Left hindlimb (tissue), 1 donor: Measurements from ENCODE around the gene P3R3URF.

ENCODE experiments used
- DNase-seq: peaks from one replicate; pipeline ENCODE4 v3.0.0-alpha.2; 2018

Gene P3R3URF

DNA sequence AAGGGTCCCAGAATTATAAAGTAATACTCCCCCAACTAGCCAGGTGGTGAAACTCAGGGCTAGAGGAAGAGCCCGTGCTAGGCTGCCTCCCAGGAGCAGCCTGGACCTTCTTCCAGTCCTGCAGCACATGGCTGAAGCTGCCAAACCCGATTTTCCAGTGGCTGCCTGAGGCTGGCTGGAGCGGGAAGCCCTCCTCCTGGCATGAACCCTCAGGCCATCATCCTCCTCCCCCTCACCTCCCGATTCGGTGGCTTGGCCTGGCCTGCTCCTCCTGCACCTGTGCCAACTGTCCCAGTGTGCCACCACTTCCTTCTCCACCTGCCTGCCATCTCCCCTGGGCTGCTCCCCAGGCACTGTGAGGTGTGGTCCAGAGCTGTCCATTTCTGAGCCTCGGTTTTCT lies 4.4 kb downstream of the P3R3URF start:
- no peak for DNase-seq

DNA sequence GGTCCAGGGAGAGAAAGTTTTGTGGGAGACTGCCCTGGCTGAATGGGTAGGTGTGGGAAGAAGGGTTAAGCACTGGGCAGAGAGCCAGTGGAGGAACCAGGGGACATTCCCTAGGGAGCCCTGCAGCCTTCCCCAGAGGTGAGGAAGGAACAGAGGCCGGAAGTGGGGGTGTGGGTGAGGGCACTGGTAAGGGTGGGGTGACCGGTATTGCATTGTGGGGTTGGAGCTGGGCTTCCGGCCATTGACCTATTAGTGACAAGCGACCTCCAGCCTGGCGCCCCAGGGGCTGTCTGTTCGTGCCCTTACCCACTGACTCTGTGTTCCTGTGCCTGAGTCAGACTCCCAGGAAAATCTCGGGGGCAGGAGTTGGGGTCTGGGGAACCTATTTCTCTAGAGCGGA lies 4.9 kb downstream of the P3R3URF start:
- DNase-seq, result no peak

GRCh38 chr1:46169811-46170454 lies 6.4 kb downstream of the P3R3URF start:
- no peak for DNase-seq

GRCh38 chr1:46168477-46168876 lies 7.8 kb downstream of the P3R3URF start:
- DNase-seq, result no peak

- no peak for DNase-seq
Observed at GRCh38 chr1:46166521-46167462, 9.5 kb downstream of the P3R3URF start.

- no peak for DNase-seq
Observed at GRCh38 chr1:46160212-46160611, 16.1 kb downstream of the P3R3URF start.

GRCh38 chr1:46159516-46159915 lies 16.8 kb downstream of the P3R3URF start:
- no peak for DNase-seq

- no peak for DNase-seq
Observed at GRCh38 chr1:46158312-46159281, 17.7 kb downstream of the P3R3URF start.

DNA sequence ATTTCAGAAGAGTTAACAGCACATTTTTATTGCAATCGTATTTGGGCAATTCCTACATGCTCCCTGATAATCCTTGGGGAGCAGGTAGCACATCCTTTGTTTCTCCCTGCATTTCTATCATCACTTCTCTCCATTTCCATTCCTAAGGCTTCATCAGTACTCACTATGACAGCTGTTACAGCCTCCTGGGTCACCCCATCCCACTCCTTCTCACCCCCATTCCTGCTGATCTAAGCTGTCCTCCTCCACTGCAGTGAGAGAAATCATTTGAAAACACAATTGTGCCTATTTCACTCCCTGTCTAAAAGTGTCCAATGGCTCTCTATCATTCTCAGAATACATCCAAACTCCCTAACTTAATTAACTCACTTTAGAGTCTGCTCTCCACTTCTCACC lies 18.4 kb downstream of the P3R3URF start:
- no peak for DNase-seq

DNA sequence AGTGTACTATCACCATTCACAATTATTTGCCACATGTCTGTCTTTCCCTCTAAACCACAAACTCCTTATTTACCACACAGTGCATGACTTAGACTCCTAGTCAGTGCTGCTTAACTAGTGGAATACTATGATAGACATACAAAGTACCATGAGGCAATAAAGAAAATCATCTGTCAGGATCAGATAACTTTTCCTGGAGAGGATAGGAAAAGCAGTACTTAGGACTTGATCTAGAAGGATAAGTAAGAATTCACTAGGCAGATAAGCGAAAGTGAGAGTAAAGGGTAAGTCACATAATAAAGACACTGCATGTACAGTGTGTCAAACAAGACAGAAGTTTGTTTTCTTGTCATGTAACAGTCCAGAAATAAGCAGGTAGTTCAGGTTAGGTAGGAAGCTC lies 22.6 kb downstream of the P3R3URF start:
- DNase-seq, result no peak

- DNase-seq, result no peak
Observed at GRCh38 chr1:46153228-46153627, 23.1 kb downstream of the P3R3URF start.

DNA sequence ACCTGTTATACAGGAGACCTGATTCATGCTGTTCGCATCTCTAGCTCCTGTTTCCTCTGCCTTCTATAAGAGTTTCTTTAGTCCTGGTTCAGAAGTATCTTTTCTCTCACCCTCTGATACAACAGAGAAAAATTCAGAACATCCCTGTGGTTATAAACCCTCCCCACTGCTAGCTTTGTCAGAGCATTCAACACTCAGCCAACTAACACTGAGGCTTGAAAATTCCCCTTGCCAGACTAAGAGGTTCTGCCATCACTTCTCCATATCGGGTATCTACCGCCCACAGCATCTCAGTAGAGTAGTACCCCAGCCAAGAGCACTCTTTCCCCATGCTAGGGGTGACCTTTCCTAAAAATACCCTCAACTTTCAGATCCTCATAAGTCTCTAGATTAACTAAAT lies 24.3 kb downstream of the P3R3URF start:
- DNase-seq, result no peak

DNA sequence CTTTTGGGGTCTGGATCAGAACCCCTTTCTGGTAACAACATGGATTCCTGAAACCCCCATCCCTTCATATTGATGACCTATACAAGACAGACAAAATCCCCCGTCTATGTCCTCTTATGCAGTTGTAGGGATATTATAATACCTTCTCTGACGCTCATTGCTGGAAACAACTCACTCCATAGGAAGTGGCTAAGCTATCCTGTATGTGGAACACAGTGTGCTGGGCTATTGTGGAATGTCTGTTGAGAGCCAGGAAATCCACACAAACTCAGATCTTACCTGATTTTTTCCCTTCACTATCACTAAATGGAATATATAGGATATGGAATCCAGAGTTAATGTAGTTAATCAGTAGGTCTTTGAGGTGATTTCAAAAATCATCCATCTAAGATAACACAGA lies 26.2 kb downstream of the P3R3URF start:
- no peak for DNase-seq

- no peak for DNase-seq
Observed at GRCh38 chr1:46148318-46148717, 28.0 kb downstream of the P3R3URF start.

DNA sequence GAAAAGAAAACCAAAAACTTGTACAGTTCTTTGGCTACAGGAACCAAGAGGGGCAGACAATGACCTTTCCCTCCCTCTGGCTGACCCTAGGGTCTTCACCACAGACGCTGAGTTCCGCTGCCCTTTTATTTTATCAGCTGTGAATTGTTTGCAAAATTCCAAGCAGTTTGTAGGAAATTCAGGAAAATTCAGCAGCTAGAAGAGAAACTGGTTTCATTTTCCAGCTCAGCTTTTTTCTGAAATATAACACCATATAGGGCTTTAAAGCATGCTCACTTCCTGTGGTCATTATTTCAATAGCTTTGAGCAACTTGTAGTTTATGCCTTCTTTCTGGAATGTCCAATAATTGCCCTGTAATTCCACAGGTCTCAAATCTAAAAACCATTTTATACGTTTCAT lies 38.4 kb downstream of the P3R3URF start:
- DNase-seq, result no peak

GRCh38 chr1:46136711-46137110 lies 39.6 kb downstream of the P3R3URF start:
- no peak for DNase-seq

DNA sequence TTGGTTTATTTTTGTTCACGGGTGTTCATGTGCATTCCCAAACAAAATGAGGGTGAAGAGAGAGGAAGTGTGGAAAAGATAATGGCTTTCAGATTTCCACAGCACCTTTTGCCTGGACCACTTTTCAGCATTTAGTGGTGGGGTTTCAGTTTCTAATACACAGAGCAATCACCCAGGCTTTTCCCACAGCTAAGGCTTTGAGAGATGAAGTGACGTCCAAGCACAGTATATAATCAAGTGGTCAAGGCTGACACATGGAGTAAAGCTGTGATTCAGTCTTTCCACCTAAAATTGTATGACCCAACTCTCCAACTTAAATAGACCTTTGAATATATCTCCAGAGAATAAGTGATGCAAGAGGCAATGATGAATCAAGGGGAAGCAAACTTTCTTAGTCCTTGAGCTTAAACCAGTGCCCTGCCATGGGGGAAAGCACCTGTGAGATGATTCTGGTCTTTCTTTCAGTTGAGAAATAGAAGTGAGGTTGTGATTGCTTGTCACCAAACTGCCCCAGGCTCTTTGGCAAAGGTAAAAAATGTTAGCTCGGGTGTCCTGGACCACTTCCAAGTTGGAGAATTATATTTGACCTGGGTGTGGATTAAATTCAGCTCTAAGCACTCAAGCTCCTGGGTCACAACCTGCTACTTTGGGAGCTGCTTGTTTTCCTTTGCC lies 41.5 kb downstream of the P3R3URF start:
- DNase-seq, result no peak

DNA sequence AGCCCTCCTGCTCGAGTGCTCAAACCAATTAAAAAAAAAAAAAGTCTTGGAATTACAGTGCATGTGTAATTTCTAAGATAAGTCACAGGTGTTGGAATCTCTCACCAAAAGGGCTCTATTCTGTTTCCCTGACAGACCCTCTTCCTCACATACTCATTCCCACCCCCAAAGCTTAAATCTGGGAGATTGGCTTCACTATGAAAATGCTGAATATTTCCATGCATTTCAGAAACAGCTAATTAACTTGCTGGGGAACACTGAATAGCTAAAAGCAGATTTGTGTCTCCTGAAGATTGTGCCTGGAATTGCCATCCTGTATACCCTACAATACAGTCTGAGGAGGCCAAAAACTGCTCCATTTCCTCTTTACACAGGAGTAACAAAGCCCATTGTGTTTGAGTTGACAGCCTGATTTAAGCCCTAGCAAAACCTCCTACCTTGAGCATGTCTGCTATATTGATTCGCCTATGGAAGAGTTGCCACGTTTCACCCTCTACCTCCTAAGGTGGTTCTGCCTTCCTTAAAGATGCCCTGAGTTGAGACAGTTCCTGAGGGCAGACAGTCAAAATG lies 42.4 kb downstream of the P3R3URF start:
- no peak for DNase-seq

DNA sequence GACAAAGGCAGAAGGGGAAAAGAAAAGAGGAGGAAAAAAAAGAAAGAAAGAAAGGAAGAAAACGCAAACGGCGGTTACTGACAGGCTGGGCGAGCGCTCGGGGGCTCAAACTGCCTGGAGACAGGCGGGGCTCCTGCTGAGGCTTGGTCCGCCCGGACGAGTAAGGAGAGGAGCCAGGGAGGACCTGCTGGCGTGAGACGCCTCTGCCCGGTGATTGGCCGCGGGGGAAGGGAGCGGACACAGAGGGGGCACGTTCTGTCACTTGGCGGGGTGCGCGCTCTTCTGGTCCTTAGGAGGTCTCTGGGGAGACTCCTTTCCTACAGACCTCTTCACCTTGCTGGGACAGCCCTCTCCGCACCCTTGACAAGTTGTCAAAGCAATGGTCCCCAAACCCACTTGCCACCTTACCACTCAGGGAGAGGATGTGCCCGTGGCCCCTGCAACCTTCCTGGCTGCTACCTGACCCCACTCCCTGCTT lies 43.1 kb downstream of the P3R3URF start:
- no peak for DNase-seq

DNA sequence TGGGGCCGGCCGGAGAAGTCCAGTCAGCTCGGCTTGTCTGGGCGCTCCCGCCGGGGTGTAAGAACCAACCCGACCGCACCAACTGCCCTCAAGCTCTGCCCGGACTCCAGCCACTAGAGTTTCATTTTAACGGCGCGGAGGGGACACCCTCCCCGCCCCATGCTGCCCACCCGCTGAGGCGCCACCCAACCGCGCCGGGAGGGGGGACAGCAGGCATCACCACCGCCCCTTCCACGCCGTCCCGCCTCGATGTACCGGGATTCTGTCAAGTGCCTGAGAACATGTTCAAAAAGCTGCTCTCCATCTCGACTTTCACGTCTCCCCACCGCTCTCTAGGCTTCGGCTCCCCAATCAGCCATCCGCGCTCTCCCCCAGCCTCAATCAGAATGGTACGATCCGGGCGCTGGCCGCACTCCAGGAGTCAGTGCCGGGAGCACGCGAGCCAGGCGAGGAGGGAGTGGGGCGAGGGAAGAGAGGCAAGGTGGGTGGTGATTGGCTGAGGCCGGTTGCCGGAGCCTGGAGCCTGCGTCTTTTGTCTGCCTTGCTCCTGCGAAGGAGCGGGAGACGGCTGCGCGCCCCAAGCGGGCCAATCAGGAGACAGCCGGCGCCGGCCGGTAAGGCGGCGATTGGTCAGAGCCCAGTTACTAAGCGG lies 43.6 kb downstream of the P3R3URF start, which contains the start of gene PIK3R3:
TSS of gene PIK3R3 (minus strand) at position 101 of the 652 bp plus-strand sequence. CDS start 677 bp downstream, outside the sequence.
- peak; percentile 99 for DNase-seq
